GM23338 (cell line): ENCODE data around the gene KAZN.

Source experiments
- CTCF ChIP-seq, 2 experiments: fragments of 200-600 bp in 1 of 2; sonication (generic) in 1 of 2; conservative IDR thresholded peaks; 2 replicates each; pipeline versions ENCODE4 v1.5.1 to v1.6.1; 2016 to 2017; ENCODE audit warnings: antibody characterized with exemption in 2 of 2, low read depth in 2 of 2, mild to moderate bottlenecking in 2 of 2, moderate library complexity in 1 of 2
- EZH2 ChIP-seq: fragments of 200-600 bp; sonication (generic); IDR thresholded peaks from one replicate; pipeline ENCODE4 v1.8.0; 2017; ENCODE audit warnings: antibody characterized with exemption, mild to moderate bottlenecking, low read depth; ENCODE audit not compliant: unreplicated experiment
- NANOG ChIP-seq: IDR thresholded peaks from 2 replicates; pipeline ENCODE4 v1.6.1; 2016; ENCODE audit warnings: antibody characterized with exemption, borderline replicate concordance
- STAT1 ChIP-seq: IDR thresholded peaks from one replicate; pipeline ENCODE4 v1.6.1; 2016; ENCODE audit warnings: antibody characterized with exemption; ENCODE audit not compliant: unreplicated experiment
- ZNF114 ChIP-seq: fragments of 250-450 bp; sonication (Bioruptor Pico); IDR thresholded peaks from 2 replicates; pipeline ENCODE4 v1.5.0; 2020; ENCODE audit warnings: mild to moderate bottlenecking, moderate library complexity

GRCh38 chr1:15100880-15101760, 502.6 kb downstream of the KAZN start:
- no peak for TF ChIP-seq CTCF (conservative IDR thresholded peaks at IDR 0.05; ENCODE audit: low read depth in 2 of 2)
- TF ChIP-seq EZH2, result no peak
- TF ChIP-seq NANOG, result no peak
- TF ChIP-seq ZNF114 (CRISPR knock-in tag), result no peak
- no peak for TF ChIP-seq STAT1
